Nephron progenitor cell (in vitro differentiated cells): ENCODE measurements around the gene S100A11.
A peak's percentile ranks its signal among the peaks of the same experiment; 100 is the strongest.

Experiments
- DNase-seq: peaks from one replicate; pipeline ENCODE4 v3.0.0; 2021
- H3K27ac Mint-ChIP-seq: 2 replicates; pipeline ENCODE4 v1.8.0; 2021; ENCODE audit warnings: mild to moderate bottlenecking, moderate library complexity, mixed read lengths
- H3K27me3 Mint-ChIP-seq: 2 replicates; pipeline ENCODE4 v1.8.0; 2021; ENCODE audit warnings: mild to moderate bottlenecking, low read depth, mixed read lengths; ENCODE audit not compliant: poor library complexity
- H3K36me3 Mint-ChIP-seq: 2 replicates; pipeline ENCODE4 v1.8.0; 2021; ENCODE audit warnings: low read depth, mixed read lengths
- H3K4me1 Mint-ChIP-seq: 2 replicates; pipeline ENCODE4 v1.8.0; 2021; ENCODE audit warnings: mixed read lengths
- H3K4me3 Mint-ChIP-seq: 2 replicates; pipeline ENCODE4 v1.8.0; 2021; ENCODE audit warnings: mild to moderate bottlenecking, moderate library complexity, mixed read lengths
- H3K9me3 Mint-ChIP-seq: 2 replicates; pipeline ENCODE4 v1.8.0; 2021; ENCODE audit warnings: mild to moderate bottlenecking, moderate library complexity, mixed read lengths
- TF ChIP-seq, protein P1 (sequence below): fragments of 200-600 bp; sonication (generic); IDR thresholded peaks from 2 replicates; pipeline ENCODE4 v1.5.0; 2021; ENCODE audit warnings: antibody characterized with exemption

S100A11 gene

DNA sequence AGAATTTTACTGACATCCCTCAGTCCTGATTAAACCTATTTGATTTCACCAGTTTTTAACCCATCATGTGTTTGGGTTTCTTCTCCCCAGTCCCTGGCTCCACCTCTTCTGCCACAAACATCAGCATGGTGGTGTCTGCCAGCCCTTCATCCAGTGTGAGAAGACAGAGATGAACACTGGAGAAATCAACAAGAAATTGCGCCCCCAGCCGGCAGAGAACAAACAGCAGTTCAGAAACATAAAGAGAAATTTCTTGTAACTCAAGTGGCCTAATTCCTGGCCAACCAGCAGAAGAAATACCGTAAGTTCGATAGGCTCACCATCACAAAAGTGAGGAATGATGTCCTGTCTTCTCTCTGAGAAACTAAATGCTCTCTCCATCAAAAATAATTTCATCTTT, 18.3 kb downstream of the S100A11 start:
- no peak overlapping the region for H3K4me3 Mint-ChIP-seq
- peaks cover 12% of the 10 kb centered on the region for H3K27me3 Mint-ChIP-seq
- H3K4me1 Mint-ChIP-seq = peaks cover 6% of the 10 kb centered on the region
- H3K9me3 Mint-ChIP-seq = no peaks in the 10 kb centered on the region
- peak; percentile 41 for DNase-seq
- H3K27ac Mint-ChIP-seq = no peak overlapping the region
- H3K36me3 Mint-ChIP-seq = no peaks in the 10 kb centered on the region
- TF ChIP-seq, protein P1, sequence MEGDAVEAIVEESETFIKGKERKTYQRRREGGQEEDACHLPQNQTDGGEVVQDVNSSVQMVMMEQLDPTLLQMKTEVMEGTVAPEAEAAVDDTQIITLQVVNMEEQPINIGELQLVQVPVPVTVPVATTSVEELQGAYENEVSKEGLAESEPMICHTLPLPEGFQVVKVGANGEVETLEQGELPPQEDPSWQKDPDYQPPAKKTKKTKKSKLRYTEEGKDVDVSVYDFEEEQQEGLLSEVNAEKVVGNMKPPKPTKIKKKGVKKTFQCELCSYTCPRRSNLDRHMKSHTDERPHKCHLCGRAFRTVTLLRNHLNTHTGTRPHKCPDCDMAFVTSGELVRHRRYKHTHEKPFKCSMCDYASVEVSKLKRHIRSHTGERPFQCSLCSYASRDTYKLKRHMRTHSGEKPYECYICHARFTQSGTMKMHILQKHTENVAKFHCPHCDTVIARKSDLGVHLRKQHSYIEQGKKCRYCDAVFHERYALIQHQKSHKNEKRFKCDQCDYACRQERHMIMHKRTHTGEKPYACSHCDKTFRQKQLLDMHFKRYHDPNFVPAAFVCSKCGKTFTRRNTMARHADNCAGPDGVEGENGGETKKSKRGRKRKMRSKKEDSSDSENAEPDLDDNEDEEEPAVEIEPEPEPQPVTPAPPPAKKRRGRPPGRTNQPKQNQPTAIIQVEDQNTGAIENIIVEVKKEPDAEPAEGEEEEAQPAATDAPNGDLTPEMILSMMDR = peak; percentile 25

DNA sequence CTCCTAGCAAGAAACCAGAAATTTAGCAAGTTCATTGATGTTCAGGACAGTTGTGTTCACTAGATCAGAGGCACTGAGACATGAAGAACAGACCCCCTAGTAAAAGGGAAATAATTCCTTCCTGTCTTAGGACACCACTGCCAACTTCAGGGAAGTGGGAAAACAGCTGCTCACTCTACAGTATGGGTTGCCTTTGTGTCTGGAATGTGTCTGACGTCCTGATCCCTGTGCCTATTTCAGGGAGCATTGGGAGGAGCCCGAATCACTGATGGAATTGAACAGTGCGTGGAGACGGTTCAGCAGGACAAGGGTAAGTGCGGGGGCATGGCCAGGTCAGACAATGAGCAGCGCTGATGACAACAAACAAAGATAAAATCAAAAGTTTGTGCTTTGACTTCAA, 21.0 kb downstream of the S100A11 start:
- Mint-ChIP-seq H3K4me1 (peaks cover 12% of the 10 kb centered on the region), H3K9me3 (no peaks in the 10 kb centered on the region), H3K27ac (no peak overlapping the region), H3K4me3 (no peak overlapping the region), H3K36me3 (no peaks in the 10 kb centered on the region), H3K27me3 (peaks cover 7% of the 10 kb centered on the region)
- TF ChIP-seq, protein P1 = no peak
- DNase-seq = no peak

DNA sequence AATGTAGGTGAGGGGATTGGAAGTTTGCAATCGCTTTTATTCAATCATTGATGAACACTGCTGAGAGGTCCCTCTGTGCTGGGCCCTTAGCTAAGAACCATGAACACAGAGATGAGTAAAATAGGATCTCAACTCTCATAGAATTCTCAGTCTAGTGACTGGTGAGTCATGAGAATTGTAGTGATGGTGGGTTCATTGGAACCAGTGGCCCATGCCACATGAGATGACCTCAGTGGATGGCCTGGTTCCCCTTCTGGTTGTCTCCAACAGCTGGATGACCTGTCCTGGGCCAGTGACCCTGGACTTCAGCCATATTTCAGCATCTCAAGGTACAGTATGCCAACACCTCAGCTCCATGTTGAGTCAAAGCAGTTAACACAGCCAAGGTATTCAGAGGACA, 21.9 kb downstream of the S100A11 start:
- H3K27ac Mint-ChIP-seq = no peak overlapping the region
- peaks cover 15% of the 10 kb centered on the region for H3K4me1 Mint-ChIP-seq
- no peak overlapping the region for H3K4me3 Mint-ChIP-seq
- TF ChIP-seq, protein P1 = no peak
- H3K36me3 Mint-ChIP-seq = no peaks in the 10 kb centered on the region
- no peaks in the 10 kb centered on the region for H3K9me3 Mint-ChIP-seq
- DNase-seq = no peak
- peaks cover 3% of the 10 kb centered on the region for H3K27me3 Mint-ChIP-seq

DNA sequence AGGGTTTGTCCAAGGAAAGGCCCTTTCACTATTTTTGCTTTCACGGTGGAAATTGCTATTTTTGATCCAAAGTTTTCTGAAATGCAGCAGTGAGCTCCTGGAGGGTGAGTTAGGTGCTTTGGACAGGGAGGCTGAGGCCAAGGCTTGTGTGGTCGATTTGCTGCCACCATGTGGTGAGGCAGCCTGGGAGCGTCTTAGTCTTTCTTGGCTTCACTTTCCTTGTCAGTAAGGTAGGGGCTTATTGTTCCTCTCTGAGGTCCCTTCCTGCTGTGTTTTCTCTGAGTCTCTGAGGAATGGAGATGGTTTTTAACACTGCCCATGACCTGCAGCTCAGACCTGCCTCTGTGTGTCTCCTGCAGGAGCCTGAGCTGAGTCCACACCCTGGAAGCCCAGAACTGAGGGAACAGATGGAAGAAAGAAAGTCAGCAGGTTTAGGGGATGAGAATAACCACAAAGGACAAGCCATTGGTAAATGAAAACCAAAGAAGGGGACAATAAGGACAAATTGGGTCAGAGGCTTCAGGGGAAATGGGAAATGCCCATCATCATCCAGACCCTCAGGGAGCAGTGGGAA, 23.1 kb downstream of the S100A11 start:
- Mint-ChIP-seq H3K4me3 (no peak overlapping the region), H3K9me3 (no peaks in the 10 kb centered on the region), H3K36me3 (no peaks in the 10 kb centered on the region), H3K27ac (no peak overlapping the region), H3K4me1 (peaks cover 23% of the 10 kb centered on the region), H3K27me3 (peaks cover 10% of the 10 kb centered on the region)
- TF ChIP-seq, protein P1 = peak; percentile 52
- peak; percentile 44 for DNase-seq

DNA sequence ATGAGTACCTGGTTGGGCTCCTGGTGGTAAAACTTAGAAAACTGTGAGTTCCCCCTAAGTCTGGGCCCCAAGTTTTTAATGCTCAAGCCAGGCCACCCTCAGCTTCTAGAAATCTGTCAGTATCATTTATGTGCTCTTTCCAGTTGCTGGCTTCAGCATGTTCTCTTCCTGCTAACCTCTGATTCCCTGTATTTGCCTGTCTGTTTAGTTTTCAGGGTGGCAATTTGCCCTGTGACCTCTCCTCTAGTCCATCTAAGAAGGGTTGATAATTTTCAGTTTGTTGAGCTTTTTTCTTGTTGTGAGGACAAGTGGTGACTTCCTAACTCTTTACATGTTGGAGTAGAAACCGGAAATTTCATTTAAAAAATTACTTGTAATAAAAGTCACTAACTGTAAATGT, 27.1 kb downstream of the S100A11 start:
- DNase-seq = no peak
- Mint-ChIP-seq H3K36me3 (no peaks in the 10 kb centered on the region), H3K4me1 (peaks cover 23% of the 10 kb centered on the region), H3K4me3 (no peak overlapping the region), H3K27ac (peak overlapping the region; percentile 46), H3K9me3 (no peaks in the 10 kb centered on the region), H3K27me3 (peaks cover 10% of the 10 kb centered on the region)
- TF ChIP-seq, protein P1 = no peak

DNA sequence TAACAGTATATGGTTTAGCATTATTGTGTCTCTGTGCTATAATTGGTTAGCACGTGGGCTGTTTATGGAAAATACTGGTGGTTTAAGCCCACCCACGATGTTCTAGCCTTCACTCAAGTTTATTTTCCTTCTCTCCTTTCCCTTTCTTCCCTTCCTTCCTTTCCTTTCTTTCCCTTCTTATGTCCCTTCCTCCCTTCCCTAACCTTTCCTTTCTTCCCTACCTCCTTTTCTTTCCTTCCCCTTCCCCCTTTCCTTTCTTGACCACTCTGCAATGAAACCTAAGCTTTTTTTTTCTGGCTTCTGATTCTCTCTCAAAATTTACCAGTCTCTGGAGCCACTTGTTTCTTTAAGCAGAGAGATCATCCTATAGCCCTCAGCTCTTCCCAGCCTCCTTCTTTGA, 29.8 kb downstream of the S100A11 start:
- TF ChIP-seq, protein P1 = no peak
- Mint-ChIP-seq H3K4me3 (no peak overlapping the region), H3K9me3 (no peaks in the 10 kb centered on the region), H3K27ac (no peak overlapping the region), H3K27me3 (peaks cover 18% of the 10 kb centered on the region), H3K4me1 (peaks cover 24% of the 10 kb centered on the region), H3K36me3 (no peaks in the 10 kb centered on the region)
- DNase-seq = no peak
